Posterior vena cava (tissue), 2 donors: Measurements from ENCODE around the gene MEIOB. TPM values are rescaled to one million over a fixed set of nuclear protein-coding genes. Genes with fewer than 3 reads are reported as not detected.

ENCODE experiments used
- DNase-seq: peaks from one replicate; pipeline ENCODE4 v3.0.0-alpha.2; 2020; ENCODE audit warnings: low spot score
- intact Hi-C, 2 donors: fragments of 100-400 bp; cut with DNase I; formaldehyde crosslinking; loops; one replicate each; pipeline versions ENCODE4 v1.14.1 to v1.14.2; 2022 to 2023
- total RNA-seq, 2 donors: library from RNA; stranded (reverse); fragmentation: NEBNext Ultra II Directional; extraction: Animal tissue kit (Norgen Biotek cat#: 25700); gene quantifications; one replicate each; pipeline ENCODE4 v1.2.1, GENCODE V29; 2021
- donor health status: DM: yes; HTN: yes; CAD: no.
- donor health status: DM: yes; HTN: yes; CAD: no.

Gene MEIOB
- total RNA-seq, 2 donors from 2014 or later = not detected

GRCh38 chr16:1794221-1794871 is 77.6 kb downstream of the MEIOB start:
- DNase-seq = no peak
- intact Hi-C loops = no loop called here

- intact Hi-C loops = no loop called here
These were observed 78.3 kb downstream of the MEIOB start, which contains the start of gene IGFALS for GRCh38 chr16:1793578-1794220. IGFALS (minus strand) TSS chr16:1793705; CDS start chr16:1793652, 53 bp downstream.

GRCh38 chr16:1792836-1793577 is 79.0 kb downstream of the MEIOB start:
- DNase-seq = no peak
- intact Hi-C loops = no loop called here

More at GRCh38 chr16:1793578-1794220, 78.3 kb downstream of the MEIOB start, which contains the start of gene IGFALS:
- DNase-seq = no peak

- DNase-seq = peak; percentile 74
These were observed 79.8 kb downstream of the MEIOB start for GRCh38 chr16:1791943-1792812.

GRCh38 chr16:1791256-1791942 is 80.6 kb downstream of the MEIOB start:
- DNase-seq = peak; percentile 79

More at GRCh38 chr16:1791943-1792812, 79.8 kb downstream of the MEIOB start:
- intact Hi-C loops = no loop called here

GRCh38 chr16:1790611-1791255 is 81.2 kb downstream of the MEIOB start:
- DNase-seq = no peak
- intact Hi-C loops = no loop called here

More at GRCh38 chr16:1791256-1791942, 80.6 kb downstream of the MEIOB start:
- intact Hi-C loops = no loop called here

GRCh38 chr16:1790261-1790610 is 81.7 kb downstream of the MEIOB start:
- intact Hi-C loops = no loop called here
- DNase-seq = no peak

- peak; percentile 78 for DNase-seq
- intact Hi-C loops = no loop called here
These were observed 82.3 kb downstream of the MEIOB start for GRCh38 chr16:1789643-1790045.

- intact Hi-C loops = no loop called here
- DNase-seq = peak; percentile 80
These were observed 83.3 kb downstream of the MEIOB start for GRCh38 chr16:1788708-1789100.

- no peak for DNase-seq
- intact Hi-C loops = no loop called here
These were observed 83.8 kb downstream of the MEIOB start for GRCh38 chr16:1788095-1788707.

GRCh38 chr16:1787322-1788094 is 84.5 kb downstream of the MEIOB start:
- DNase-seq = peak; percentile 78

GRCh38 chr16:1787056-1787321 is 85.0 kb downstream of the MEIOB start:
- intact Hi-C loops = no loop called here
- peak; percentile 72 for DNase-seq

More at GRCh38 chr16:1787322-1788094, 84.5 kb downstream of the MEIOB start:
- intact Hi-C loops = no loop called here

GRCh38 chr16:1786242-1787055 is 85.5 kb downstream of the MEIOB start:
- intact Hi-C loops = no loop called here
- DNase-seq = no peak

GRCh38 chr16:1785846-1786170 is 86.2 kb downstream of the MEIOB start:
- intact Hi-C loops = no loop called here

GRCh38 chr16:1784977-1785845 is 86.8 kb downstream of the MEIOB start:
- no peak for DNase-seq
- intact Hi-C loops = no loop called here

More at GRCh38 chr16:1785846-1786170, 86.2 kb downstream of the MEIOB start:
- no peak for DNase-seq
